K562 (cell line): ENCODE data around the gene KISS1R. TPM values are rescaled to one million over a fixed set of nuclear protein-coding genes. Genes with fewer than 3 reads are reported as not detected.

Experiments
- BHLHE40 ChIP-seq: IDR thresholded peaks from 2 replicates; pipeline ENCODE4 v1.6.1; 2011; ENCODE audit warnings: low read length, improper control_type of control experiment
- FIP1L1 ChIP-seq: fragments of 200-400 bp; formaldehyde crosslinking; IDR thresholded peaks from 2 replicates; pipeline ENCODE4 v1.6.1; 2018; ENCODE audit warnings: mild to moderate bottlenecking, low read depth, low read length; ENCODE audit not compliant: poor library complexity, severe bottlenecking
- MAZ ChIP-seq, 2 experiments: fragments of 450-650 bp in 1 of 2; sonication (generic) in 1 of 2; formaldehyde crosslinking; IDR thresholded peaks in 1 of 2; conservative IDR thresholded peaks in 1 of 2; 2 replicates each; pipeline versions ENCODE4 v1.4.0 to v1.5.0; 2020; ENCODE audit warnings: mild to moderate bottlenecking in 1 of 2, missing genetic modification reagents in 1 of 2
- MBD2 ChIP-seq: sonication (generic); IDR thresholded peaks from 2 replicates; pipeline ENCODE4 v1.6.1; 2016; ENCODE audit warnings: low read depth, borderline replicate concordance
- OTX1 ChIP-seq: fragments of 450-650 bp; formaldehyde crosslinking; IDR thresholded peaks from 2 replicates; pipeline ENCODE4 v1.4.0; 2022; ENCODE audit warnings: mild to moderate bottlenecking
- RBBP5 ChIP-seq: fragments of 200-600 bp; sonication (generic); IDR thresholded peaks from 2 replicates; pipeline ENCODE4 v1.6.1; 2012; ENCODE audit warnings: borderline replicate concordance, mild to moderate bottlenecking, low read length, control low read depth, inconsistent platforms; ENCODE audit not compliant: insufficient read depth, poor library complexity, severe bottlenecking
- RBM25 ChIP-seq: fragments of 200-400 bp; formaldehyde crosslinking; IDR thresholded peaks from 2 replicates; pipeline ENCODE4 v1.6.1; 2018; ENCODE audit warnings: low read length, low read depth, moderate library complexity; ENCODE audit not compliant: severe bottlenecking
- TAF15 ChIP-seq: fragments of 200-400 bp; formaldehyde crosslinking; IDR thresholded peaks from 2 replicates; pipeline ENCODE4 v1.6.1; 2017; ENCODE audit warnings: mild to moderate bottlenecking, low read depth, low read length, moderate library complexity
- ZNF184 ChIP-seq: sonication (generic); formaldehyde crosslinking; IDR thresholded peaks from 2 replicates; pipeline ENCODE4 v1.5.0; 2020; ENCODE audit warnings: missing genetic modification reagents
- polyA plus RNA-seq, 8 experiments: library from polyadenylated mRNA; depleted of rRNA in 4 of 8; stranded (reverse) in 5 of 8; unstranded in 3 of 8; fragments of >200 nt; fragmentation: Nextera tagmentation in 2 of 8; fragmentation: Illumina TruSeq in 1 of 8; extraction: Ambion mirVana in 2 of 8; extraction: Trizol in 1 of 8; gene quantifications; 2 replicates each; pipeline versions ENCODE4 v1.2.1 to v1.2.3, GENCODE V29; 2011 to 2014; ENCODE audit warnings: inconsistent platforms in 1 of 8, missing spikeins in 1 of 8
- total RNA-seq, 7 experiments: library from RNA; depleted of rRNA in 6 of 7; stranded (reverse); fragments of >200 nt in 6 of 7; fragmentation: Illumina TruSeq in 2 of 7; extraction: Trizol in 2 of 7; gene quantifications; 2 replicates each; pipeline versions ENCODE4 v1.2.1 to v1.2.3, GENCODE V29; 2011 to 2021; ENCODE audit warnings: low replicate concordance in 1 of 7
- TF ChIP-seq, protein P1 (sequence below): IDR thresholded peaks from 3 replicates; pipeline ENCODE4 v1.6.1; 2011; ENCODE audit warnings: borderline replicate concordance, mild to moderate bottlenecking, moderate library complexity; ENCODE audit not compliant: insufficient read length; ENCODE audit errors: extremely low read depth
- TF ChIP-seq, protein P2 (sequence below): fragments of 450-650 bp; formaldehyde crosslinking; IDR thresholded peaks from 2 replicates; pipeline ENCODE4 v1.4.0; 2020; ENCODE audit warnings: mild to moderate bottlenecking, moderate library complexity
- TF ChIP-seq, protein P3 (sequence below): sonication (generic); formaldehyde crosslinking; IDR thresholded peaks from 2 replicates; pipeline ENCODE4 v1.5.0; 2020; ENCODE audit warnings: missing genetic modification reagents
- TF ChIP-seq, protein P4 (sequence below): fragments of 250-450 bp; sonication (Bioruptor Pico); IDR thresholded peaks from 2 replicates; pipeline ENCODE4 v1.5.0; 2020; ENCODE audit warnings: mild to moderate bottlenecking
- TF ChIP-seq, protein P5 (sequence below): fragments of 250-450 bp; sonication (Bioruptor Pico); IDR thresholded peaks from 2 replicates; pipeline ENCODE4 v1.5.0; 2021
- TF ChIP-seq, protein P6 (sequence below): fragments of 200-800 bp; sonication (Bioruptor generic); IDR thresholded peaks from 2 replicates; pipeline ENCODE4 v1.6.1; 2017; ENCODE audit warnings: missing genetic modification characterization, missing compliant biosample characterization

KISS1R gene
- total and polyA plus RNA-seq, 9 of the 15 experiments (the other 6 are each of a cell fraction or from before 2014, with no cell fraction given), result 0.37 to 39.4 (median 2.0) TPM

DNA sequence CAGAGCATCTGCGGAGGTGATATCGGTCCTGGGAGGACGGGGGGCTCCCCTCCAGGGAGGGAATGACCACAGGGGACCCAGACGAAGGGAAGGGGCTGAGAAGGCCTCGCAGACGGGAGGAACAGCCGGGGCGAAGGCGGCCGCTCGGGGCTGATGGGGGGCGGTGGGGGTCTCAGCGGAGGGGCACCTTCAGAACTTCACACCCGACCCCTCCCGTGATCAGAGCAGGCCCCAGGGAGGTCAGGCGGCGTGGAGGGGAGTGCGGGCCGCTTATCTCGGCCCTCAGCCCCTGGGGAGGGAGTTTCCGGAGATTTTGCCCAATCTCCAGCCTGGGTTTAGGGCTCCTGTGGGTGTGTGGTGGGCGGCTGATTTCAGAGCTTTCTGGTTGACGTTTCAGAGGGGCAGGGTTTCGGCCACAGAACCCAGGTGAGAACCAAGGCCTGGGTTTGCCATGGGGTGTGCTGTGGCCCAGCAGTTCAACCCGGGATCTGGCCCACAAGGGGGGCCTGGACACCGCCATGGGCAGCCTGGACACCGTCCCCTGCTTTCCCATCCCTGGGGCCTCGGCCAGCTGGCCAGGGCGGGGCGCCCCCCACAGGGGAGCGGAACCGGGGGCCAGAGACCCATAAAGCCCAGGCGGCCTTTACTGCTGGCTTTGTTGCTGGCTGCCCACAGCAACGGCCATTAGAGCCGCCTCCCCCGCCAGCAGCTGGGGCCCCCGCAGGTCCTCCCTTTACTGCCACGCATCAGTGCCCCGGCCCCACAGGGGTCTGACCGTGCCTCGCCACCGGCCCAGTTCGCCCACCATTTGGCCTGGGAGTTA is 37.8 kb downstream of the KISS1R start (continued):
- TF ChIP-seq, protein P1, sequence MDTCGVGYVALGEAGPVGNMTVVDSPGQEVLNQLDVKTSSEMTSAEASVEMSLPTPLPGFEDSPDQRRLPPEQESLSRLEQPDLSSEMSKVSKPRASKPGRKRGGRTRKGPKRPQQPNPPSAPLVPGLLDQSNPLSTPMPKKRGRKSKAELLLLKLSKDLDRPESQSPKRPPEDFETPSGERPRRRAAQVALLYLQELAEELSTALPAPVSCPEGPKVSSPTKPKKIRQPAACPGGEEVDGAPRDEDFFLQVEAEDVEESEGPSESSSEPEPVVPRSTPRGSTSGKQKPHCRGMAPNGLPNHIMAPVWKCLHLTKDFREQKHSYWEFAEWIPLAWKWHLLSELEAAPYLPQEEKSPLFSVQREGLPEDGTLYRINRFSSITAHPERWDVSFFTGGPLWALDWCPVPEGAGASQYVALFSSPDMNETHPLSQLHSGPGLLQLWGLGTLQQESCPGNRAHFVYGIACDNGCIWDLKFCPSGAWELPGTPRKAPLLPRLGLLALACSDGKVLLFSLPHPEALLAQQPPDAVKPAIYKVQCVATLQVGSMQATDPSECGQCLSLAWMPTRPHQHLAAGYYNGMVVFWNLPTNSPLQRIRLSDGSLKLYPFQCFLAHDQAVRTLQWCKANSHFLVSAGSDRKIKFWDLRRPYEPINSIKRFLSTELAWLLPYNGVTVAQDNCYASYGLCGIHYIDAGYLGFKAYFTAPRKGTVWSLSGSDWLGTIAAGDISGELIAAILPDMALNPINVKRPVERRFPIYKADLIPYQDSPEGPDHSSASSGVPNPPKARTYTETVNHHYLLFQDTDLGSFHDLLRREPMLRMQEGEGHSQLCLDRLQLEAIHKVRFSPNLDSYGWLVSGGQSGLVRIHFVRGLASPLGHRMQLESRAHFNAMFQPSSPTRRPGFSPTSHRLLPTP, result no peak
- peak; percentile 60 for TF ChIP-seq RBBP5
- TF ChIP-seq, protein P2, sequence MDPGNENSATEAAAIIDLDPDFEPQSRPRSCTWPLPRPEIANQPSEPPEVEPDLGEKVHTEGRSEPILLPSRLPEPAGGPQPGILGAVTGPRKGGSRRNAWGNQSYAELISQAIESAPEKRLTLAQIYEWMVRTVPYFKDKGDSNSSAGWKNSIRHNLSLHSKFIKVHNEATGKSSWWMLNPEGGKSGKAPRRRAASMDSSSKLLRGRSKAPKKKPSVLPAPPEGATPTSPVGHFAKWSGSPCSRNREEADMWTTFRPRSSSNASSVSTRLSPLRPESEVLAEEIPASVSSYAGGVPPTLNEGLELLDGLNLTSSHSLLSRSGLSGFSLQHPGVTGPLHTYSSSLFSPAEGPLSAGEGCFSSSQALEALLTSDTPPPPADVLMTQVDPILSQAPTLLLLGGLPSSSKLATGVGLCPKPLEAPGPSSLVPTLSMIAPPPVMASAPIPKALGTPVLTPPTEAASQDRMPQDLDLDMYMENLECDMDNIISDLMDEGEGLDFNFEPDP (CRISPR knock-in tag), result no peak
- peak; percentile 99 for TF ChIP-seq RBM25
- peak; percentile 61; the same call in 1 of the 2 replicates for TF ChIP-seq BHLHE40
- peak; percentile 72 for TF ChIP-seq FIP1L1
- TF ChIP-seq ZNF184 (CRISPR knock-in tag), result no peak
- no peak for TF ChIP-seq TAF15
- TF ChIP-seq, protein P3, sequence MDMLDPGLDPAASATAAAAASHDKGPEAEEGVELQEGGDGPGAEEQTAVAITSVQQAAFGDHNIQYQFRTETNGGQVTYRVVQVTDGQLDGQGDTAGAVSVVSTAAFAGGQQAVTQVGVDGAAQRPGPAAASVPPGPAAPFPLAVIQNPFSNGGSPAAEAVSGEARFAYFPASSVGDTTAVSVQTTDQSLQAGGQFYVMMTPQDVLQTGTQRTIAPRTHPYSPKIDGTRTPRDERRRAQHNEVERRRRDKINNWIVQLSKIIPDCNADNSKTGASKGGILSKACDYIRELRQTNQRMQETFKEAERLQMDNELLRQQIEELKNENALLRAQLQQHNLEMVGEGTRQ (CRISPR knock-in tag), result no peak
- peak; percentile 60 to 83; a peak in 3 of 4 replicates for TF ChIP-seq MAZ (CRISPR knock-in tag; conservative IDR thresholded peaks at IDR 0.05 in 1 of 2, IDR thresholded peaks at IDR 0.05 in 1 of 2)
- TF ChIP-seq, protein P4, sequence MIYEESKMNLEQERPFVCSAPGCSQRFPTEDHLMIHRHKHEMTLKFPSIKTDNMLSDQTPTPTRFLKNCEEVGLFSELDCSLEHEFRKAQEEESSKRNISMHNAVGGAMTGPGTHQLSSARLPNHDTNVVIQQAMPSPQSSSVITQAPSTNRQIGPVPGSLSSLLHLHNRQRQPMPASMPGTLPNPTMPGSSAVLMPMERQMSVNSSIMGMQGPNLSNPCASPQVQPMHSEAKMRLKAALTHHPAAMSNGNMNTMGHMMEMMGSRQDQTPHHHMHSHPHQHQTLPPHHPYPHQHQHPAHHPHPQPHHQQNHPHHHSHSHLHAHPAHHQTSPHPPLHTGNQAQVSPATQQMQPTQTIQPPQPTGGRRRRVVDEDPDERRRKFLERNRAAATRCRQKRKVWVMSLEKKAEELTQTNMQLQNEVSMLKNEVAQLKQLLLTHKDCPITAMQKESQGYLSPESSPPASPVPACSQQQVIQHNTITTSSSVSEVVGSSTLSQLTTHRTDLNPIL (CRISPR knock-in tag), result no peak
- TF ChIP-seq, protein P5, sequence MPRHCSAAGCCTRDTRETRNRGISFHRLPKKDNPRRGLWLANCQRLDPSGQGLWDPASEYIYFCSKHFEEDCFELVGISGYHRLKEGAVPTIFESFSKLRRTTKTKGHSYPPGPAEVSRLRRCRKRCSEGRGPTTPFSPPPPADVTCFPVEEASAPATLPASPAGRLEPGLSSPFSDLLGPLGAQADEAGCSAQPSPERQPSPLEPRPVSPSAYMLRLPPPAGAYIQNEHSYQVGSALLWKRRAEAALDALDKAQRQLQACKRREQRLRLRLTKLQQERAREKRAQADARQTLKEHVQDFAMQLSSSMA (CRISPR knock-in tag), result no peak
- TF ChIP-seq MBD2, result no peak; the same call in 1 of the 2 replicates
- TF ChIP-seq, protein P6, sequence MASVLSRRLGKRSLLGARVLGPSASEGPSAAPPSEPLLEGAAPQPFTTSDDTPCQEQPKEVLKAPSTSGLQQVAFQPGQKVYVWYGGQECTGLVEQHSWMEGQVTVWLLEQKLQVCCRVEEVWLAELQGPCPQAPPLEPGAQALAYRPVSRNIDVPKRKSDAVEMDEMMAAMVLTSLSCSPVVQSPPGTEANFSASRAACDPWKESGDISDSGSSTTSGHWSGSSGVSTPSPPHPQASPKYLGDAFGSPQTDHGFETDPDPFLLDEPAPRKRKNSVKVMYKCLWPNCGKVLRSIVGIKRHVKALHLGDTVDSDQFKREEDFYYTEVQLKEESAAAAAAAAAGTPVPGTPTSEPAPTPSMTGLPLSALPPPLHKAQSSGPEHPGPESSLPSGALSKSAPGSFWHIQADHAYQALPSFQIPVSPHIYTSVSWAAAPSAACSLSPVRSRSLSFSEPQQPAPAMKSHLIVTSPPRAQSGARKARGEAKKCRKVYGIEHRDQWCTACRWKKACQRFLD (CRISPR knock-in tag), result peak; percentile 60; the same call in 1 of the 2 replicates
- TF ChIP-seq OTX1 (CRISPR knock-in tag), result no peak
